H9 (cell line): ENCODE data around the gene WIPI1. TPM values are rescaled to one million over a fixed set of nuclear protein-coding genes. Genes with fewer than 3 reads are reported as not detected.
A peak's percentile ranks its signal among the peaks of the same experiment; 100 is the strongest.

Experiments used
- DNase-seq: peaks from one replicate; pipeline ENCODE4 v3.0.0-alpha.2; 2017
- H2AFZ ChIP-seq: one replicate; pipeline ENCODE4 v1.6.1; 2013; ENCODE audit warnings: mild to moderate bottlenecking, low read length, control low read depth, moderate library complexity
- H2AK5ac ChIP-seq: 2 replicates; pipeline ENCODE4 v1.6.1; 2013; ENCODE audit warnings: low read length, control low read depth, mixed read lengths; ENCODE audit not compliant: insufficient read length
- H2BK120ac ChIP-seq: one replicate; pipeline ENCODE4 v1.6.1; 2013; ENCODE audit warnings: low read depth, mild to moderate bottlenecking, low read length, control low read depth, inconsistent platforms; ENCODE audit not compliant: poor library complexity, severe bottlenecking
- H2BK12ac ChIP-seq: 2 replicates; pipeline ENCODE4 v1.6.1; 2013; ENCODE audit warnings: low read length, control low read depth, mixed read lengths, low read depth; ENCODE audit not compliant: insufficient read length
- H2BK15ac ChIP-seq: 2 replicates; pipeline ENCODE4 v1.6.1; 2013; ENCODE audit warnings: low read depth, low read length, control low read depth
- H2BK20ac ChIP-seq: one replicate; pipeline ENCODE4 v1.6.1; 2013; ENCODE audit warnings: low read depth, mild to moderate bottlenecking, low read length, control low read depth, inconsistent platforms; ENCODE audit not compliant: poor library complexity, severe bottlenecking
- H2BK5ac ChIP-seq: 2 replicates; pipeline ENCODE4 v1.6.1; 2013; ENCODE audit warnings: low read length, control low read depth, mixed read lengths; ENCODE audit not compliant: insufficient read length
- H3K14ac ChIP-seq: 2 replicates; pipeline ENCODE4 v1.6.1; 2013; ENCODE audit warnings: low read length, control low read depth; ENCODE audit not compliant: insufficient read depth
- H3K18ac ChIP-seq: 2 replicates; pipeline ENCODE4 v1.6.1; 2013; ENCODE audit warnings: low read depth, mild to moderate bottlenecking, mixed read lengths, low read length, control low read depth; ENCODE audit not compliant: insufficient read length
- H3K23ac ChIP-seq: 2 replicates; pipeline ENCODE4 v1.6.1; 2013; ENCODE audit warnings: low read length, control low read depth, mixed read lengths, low read depth; ENCODE audit not compliant: insufficient read length
- H3K23me2 ChIP-seq: 2 replicates; pipeline ENCODE4 v1.6.1; 2013; ENCODE audit warnings: low read depth, mild to moderate bottlenecking, mixed read lengths, low read length, control low read depth; ENCODE audit not compliant: insufficient read length, poor library complexity, severe bottlenecking
- H3K27ac ChIP-seq: 2 replicates; pipeline ENCODE4 v1.5.1; 2013; ENCODE audit warnings: low read length, control low read depth, mixed read lengths, low read depth; ENCODE audit not compliant: insufficient read length
- H3K27me3 ChIP-seq: 2 replicates; pipeline ENCODE4 v1.6.1; 2013; ENCODE audit warnings: low read length, control low read depth, inconsistent platforms; ENCODE audit not compliant: insufficient read depth
- H3K4ac ChIP-seq: 2 replicates; pipeline ENCODE4 v1.6.1; 2013; ENCODE audit warnings: low read depth, mild to moderate bottlenecking, control low read depth, inconsistent platforms, low read length, moderate library complexity
- H3K4me1 ChIP-seq: 2 replicates; pipeline ENCODE4 v1.6.1; 2013; ENCODE audit warnings: low read length, control low read depth, inconsistent platforms; ENCODE audit not compliant: insufficient read depth
- H3K4me2 ChIP-seq: 2 replicates; pipeline ENCODE4 v1.6.1; 2013; ENCODE audit warnings: low read length, control low read depth, mixed read lengths; ENCODE audit not compliant: insufficient read length, insufficient read depth
- H3K56ac ChIP-seq: 2 replicates; pipeline ENCODE4 v1.6.1; 2013; ENCODE audit warnings: low read depth, mild to moderate bottlenecking, mixed read lengths, low read length, control low read depth; ENCODE audit not compliant: insufficient read length
- H3K79me1 ChIP-seq: 2 replicates; pipeline ENCODE4 v1.6.1; 2013; ENCODE audit warnings: low read depth, mild to moderate bottlenecking, moderate library complexity, low read length, control low read depth, inconsistent platforms; ENCODE audit not compliant: insufficient read depth, poor library complexity, severe bottlenecking
- H3K79me2 ChIP-seq: 2 replicates; pipeline ENCODE4 v1.6.1; 2013; ENCODE audit warnings: low read length, control low read depth, inconsistent platforms; ENCODE audit not compliant: insufficient read depth
- H3K9ac ChIP-seq: 2 replicates; pipeline ENCODE4 v1.6.1; 2013; ENCODE audit warnings: low read length, control low read depth, mixed read lengths; ENCODE audit not compliant: insufficient read length; ENCODE audit errors: extremely low read depth
- H3K9me3 ChIP-seq: one replicate; pipeline ENCODE4 v1.6.1; 2013; ENCODE audit warnings: low read depth, low read length, inconsistent platforms; ENCODE audit not compliant: control insufficient read depth
- H3T11ph ChIP-seq: one replicate; pipeline ENCODE4 v1.6.1; 2013; ENCODE audit warnings: mild to moderate bottlenecking, low read length, control low read depth, inconsistent platforms
- H4K20me1 ChIP-seq: one replicate; pipeline ENCODE4 v1.6.1; 2013; ENCODE audit not compliant: control insufficient read depth, insufficient read length, insufficient read depth
- H4K5ac ChIP-seq: 2 replicates; pipeline ENCODE4 v1.6.1; 2013; ENCODE audit warnings: low read depth, mild to moderate bottlenecking, mixed read lengths, low read length, control low read depth; ENCODE audit not compliant: insufficient read length
- H4K8ac ChIP-seq: replicated peaks from 2 replicates; pipeline ENCODE4 v1.6.1; 2013; ENCODE audit warnings: low read length, control low read depth, mixed read lengths, low read depth; ENCODE audit not compliant: insufficient read length
- H4K91ac ChIP-seq: 2 replicates; pipeline ENCODE4 v1.6.1; 2013; ENCODE audit warnings: low read depth, mild to moderate bottlenecking, moderate library complexity, mixed read lengths, low read length, control low read depth; ENCODE audit not compliant: insufficient read length
- H3K27ac Mint-ChIP-seq, 3 experiments: 2 replicates in 2 of 3; 3 replicates in 1 of 3; pipeline ENCODE4 v1.8.0; 2020 to 2021; ENCODE audit warnings: mixed read lengths in 3 of 3, mild to moderate bottlenecking in 1 of 3, moderate library complexity in 1 of 3
- H3K27me3 Mint-ChIP-seq: 2 replicates; pipeline ENCODE4 v1.8.0; 2021; ENCODE audit warnings: low read depth, mild to moderate bottlenecking, moderate library complexity, mixed read lengths
- H3K36me3 Mint-ChIP-seq, 3 experiments: 2 replicates in 2 of 3; 3 replicates in 1 of 3; pipeline ENCODE4 v1.8.0; 2020 to 2021; ENCODE audit warnings: low read depth in 3 of 3, mixed read lengths in 3 of 3; ENCODE audit not compliant: insufficient read depth in 1 of 3
- H3K4me1 Mint-ChIP-seq, 2 experiments: 2 replicates each; pipeline ENCODE4 v1.8.0; 2020; ENCODE audit warnings: mixed read lengths in 2 of 2
- H3K4me3 Mint-ChIP-seq, 2 experiments: 2 replicates in 1 of 2; 3 replicates in 1 of 2; pipeline ENCODE4 v1.8.0; 2020 to 2021; ENCODE audit warnings: mild to moderate bottlenecking in 2 of 2, mixed read lengths in 2 of 2, moderate library complexity in 1 of 2
- H3K9me3 Mint-ChIP-seq, 2 experiments: 2 replicates in 1 of 2; 3 replicates in 1 of 2; pipeline ENCODE4 v1.8.0; 2020; ENCODE audit warnings: mild to moderate bottlenecking in 2 of 2, mixed read lengths in 2 of 2, moderate library complexity in 1 of 2
- CTCF ChIP-seq: fragments of 200-600 bp; sonication (generic); conservative IDR thresholded peaks from 3 replicates; pipeline ENCODE4 v1.8.0; 2021; ENCODE audit warnings: antibody characterized with exemption, mild to moderate bottlenecking
- WGBS: extraction: QIAGEN DNeasy Blood & Tissue Kit; methylation state at CpG from one replicate; pipeline ENCODE4 v1.1.7; 2013; ENCODE audit warnings: missing lambda C conversion rate, low lambda C conversion rate, mixed read lengths; ENCODE audit not compliant: insufficient read length; ENCODE audit errors: extremely low coverage; 5-methylcytosine and 5-hydroxymethylcytosine counted together
- total RNA-seq: library from RNA; stranded (reverse); gene quantifications from 2 replicates; pipeline ENCODE4 v1.2.1, GENCODE V29; 2021

WIPI1 gene
- total RNA-seq, 1 experiment from 2014 or later, result 15.4 TPM

- no peaks in the 10 kb centered on the region for H3K9me3 ChIP-seq
- H3K23me2 ChIP-seq, result no peaks in the 10 kb centered on the region
- no CpG with 5 or more reads among the region's 3 CpGs for WGBS
- H2BK20ac ChIP-seq, result no peak overlapping the region
- Mint-ChIP-seq H3K9me3 (no peaks in the 10 kb centered on the region), H3K36me3 (no peaks in the 10 kb centered on the region; a peak in 1 of 7 replicates), H3K27ac (no peak overlapping the region), H3K27me3 (peaks cover 6% of the 10 kb centered on the region), H3K4me3 (no peak overlapping the region), H3K4me1 (peaks cover 16 to 23% of the 10 kb centered on the region in 2 experiments)
- no peak overlapping the region for H4K8ac ChIP-seq
- H3K27me3 ChIP-seq, result no peaks in the 10 kb centered on the region
- H4K91ac ChIP-seq, result no peak overlapping the region
- no peak overlapping the region for H2AFZ ChIP-seq
- no peaks in the 10 kb centered on the region for H3K79me1 ChIP-seq
- H2BK12ac ChIP-seq, result no peak overlapping the region
- TF ChIP-seq CTCF, result no peak
- H2AK5ac ChIP-seq, result no peak overlapping the region
- no peak overlapping the region for H3K4ac ChIP-seq
- H3K56ac ChIP-seq, result no peak overlapping the region
- no peak overlapping the region for H2BK5ac ChIP-seq
- H2BK120ac ChIP-seq, result no peak overlapping the region
- no peak overlapping the region for H3K23ac ChIP-seq
- H3K18ac ChIP-seq, result no peak overlapping the region
- no peak overlapping the region for H2BK15ac ChIP-seq
- H4K5ac ChIP-seq, result no peak overlapping the region
- DNase-seq, result peak; percentile 8
- peaks cover 2% of the 10 kb centered on the region; the same call in 1 of the 2 replicates for H3K4me1 ChIP-seq
- no peaks in the 10 kb centered on the region for H3K79me2 ChIP-seq
- H3T11ph ChIP-seq, result no peak overlapping the region
- H3K27ac ChIP-seq, result no peak overlapping the region
- H4K20me1 ChIP-seq, result no peaks in the 10 kb centered on the region
- H3K14ac ChIP-seq, result no peak overlapping the region
- no peak overlapping the region for H3K4me2 ChIP-seq
- no peak overlapping the region for H3K9ac ChIP-seq
Observed at GRCh38 chr17:68382582-68383085, 74.7 kb downstream of the WIPI1 start.
